GM06990 (cell line): Measurements from ENCODE around the gene HMCN2.

Source experiments
- DNase-seq: peaks from one replicate; pipeline ENCODE4 v3.0.0-alpha.2; 2011; ENCODE audit not compliant: insufficient read length; ENCODE audit errors: extremely low read depth
- H3K27me3 ChIP-seq: replicated peaks from 2 replicates; pipeline ENCODE4 v1.6.0; 2011; ENCODE audit warnings: low read length; ENCODE audit not compliant: control insufficient read depth, insufficient read depth
- H3K36me3 ChIP-seq: 2 replicates; pipeline ENCODE4 v1.5.1; 2011; ENCODE audit warnings: low read length; ENCODE audit not compliant: control insufficient read depth, insufficient read depth
- H3K4me3 ChIP-seq: replicated peaks from 2 replicates; pipeline ENCODE4 v1.5.1; 2011; ENCODE audit warnings: low read depth, mild to moderate bottlenecking, control low read depth, low read length
- CTCF ChIP-seq: IDR thresholded peaks from 2 replicates; pipeline ENCODE4 v1.5.1; 2011; ENCODE audit warnings: low read length, control low read depth, mild to moderate bottlenecking, inconsistent platforms; ENCODE audit not compliant: insufficient read depth, poor library complexity, severe bottlenecking

The HMCN2 gene

GRCh38 chr9:130232899-130233586 lies 32.5 kb upstream of the HMCN2 start:
- no peak for DNase-seq
- no peak overlapping the region for H3K4me3 ChIP-seq
- no peaks in the 10 kb centered on the region for H3K27me3 ChIP-seq
- TF ChIP-seq CTCF, result no peak
- H3K36me3 ChIP-seq, result no peaks in the 10 kb centered on the region

- no peak for TF ChIP-seq CTCF
- no peaks in the 10 kb centered on the region for H3K36me3 ChIP-seq
- no peak overlapping the region for H3K4me3 ChIP-seq
- H3K27me3 ChIP-seq, result no peaks in the 10 kb centered on the region
- DNase-seq, result no peak
Observed at GRCh38 chr9:130233587-130233945, 32.0 kb upstream of the HMCN2 start.

- DNase-seq, result no peak
- H3K36me3 ChIP-seq, result no peaks in the 10 kb centered on the region
- TF ChIP-seq CTCF, result no peak
- H3K27me3 ChIP-seq, result no peaks in the 10 kb centered on the region
- H3K4me3 ChIP-seq, result no peak overlapping the region
Observed at GRCh38 chr9:130234340-130235260, 31.0 kb upstream of the HMCN2 start.

- no peak overlapping the region for H3K4me3 ChIP-seq
- DNase-seq, result peak; percentile 73
- peak; percentile 99 for TF ChIP-seq CTCF
- no peaks in the 10 kb centered on the region for H3K27me3 ChIP-seq
- no peaks in the 10 kb centered on the region for H3K36me3 ChIP-seq
Observed at GRCh38 chr9:130235558-130236435, 29.8 kb upstream of the HMCN2 start.

GRCh38 chr9:130236436-130236985 lies 29.0 kb upstream of the HMCN2 start:
- no peak for DNase-seq
- no peaks in the 10 kb centered on the region for H3K36me3 ChIP-seq
- TF ChIP-seq CTCF, result no peak
- no peak overlapping the region for H3K4me3 ChIP-seq
- H3K27me3 ChIP-seq, result no peaks in the 10 kb centered on the region
